Suprapubic skin (tissue), 4 donors: ENCODE results near the gene NTMT1.

ENCODE experiments used
- EP300 ChIP-seq: sonication (generic); formaldehyde crosslinking; IDR thresholded peaks from one replicate; pipeline ENCODE4 v1.6.1; 2017; ENCODE audit warnings: antibody characterized with exemption
- POLR2A ChIP-seq, 2 donors: fragments of 450-650 bp; IDR thresholded peaks; one replicate each; pipeline ENCODE4 v1.6.1; 2017; ENCODE audit warnings: antibody characterized with exemption in 2 of 2, mild to moderate bottlenecking in 2 of 2, moderate library complexity in 2 of 2
- POLR2AphosphoS5 ChIP-seq, 3 donors: sonication (generic); formaldehyde crosslinking; IDR thresholded peaks; one replicate each; pipeline ENCODE4 v1.6.1; 2017; ENCODE audit warnings: antibody characterized with exemption in 3 of 3
- TF ChIP-seq, protein P1 (sequence below), 2 donors: fragments of 200-600 bp in 1 of 2; fragments of 450-650 bp in 1 of 2; sonication (generic) in 1 of 2; IDR thresholded peaks; one replicate each; pipeline ENCODE4 v1.5.1; 2016 to 2019; ENCODE audit warnings: antibody characterized with exemption in 2 of 2, mild to moderate bottlenecking in 1 of 2, moderate library complexity in 1 of 2

DNA sequence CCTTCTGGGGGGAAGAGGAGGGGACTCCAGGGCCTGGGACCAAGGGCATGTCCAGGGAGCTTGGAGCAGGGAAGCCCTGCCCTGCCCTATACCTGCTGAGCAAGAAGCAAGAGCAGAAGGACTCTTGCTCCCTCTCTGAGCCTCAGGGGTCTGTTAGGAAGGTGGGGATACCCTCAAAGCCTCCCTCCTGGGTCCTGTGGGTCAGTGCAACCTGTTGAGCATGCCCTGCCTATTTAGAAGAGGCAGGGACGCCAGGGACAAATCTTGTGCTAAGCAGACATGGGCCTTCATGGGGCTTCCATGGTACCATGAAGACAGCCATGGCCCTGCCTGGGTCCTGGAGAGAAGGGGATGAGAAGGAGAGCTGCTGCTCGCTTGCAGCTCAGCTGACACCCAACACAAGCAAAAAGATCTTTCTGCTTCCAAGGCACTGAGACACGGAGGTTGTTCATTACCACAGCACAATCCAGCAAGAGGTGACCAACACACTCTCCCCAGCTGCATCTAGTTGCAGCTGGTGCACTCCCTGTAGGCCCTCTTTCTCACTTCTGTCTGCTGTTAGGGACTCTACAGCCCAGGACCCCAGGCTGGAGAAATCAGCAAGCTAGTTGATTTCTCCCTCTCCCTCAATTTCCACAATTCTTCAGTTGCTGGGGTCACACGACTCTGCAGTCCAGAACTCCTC is 44.3 kb upstream of the NTMT1 start:
- TF ChIP-seq, protein P1, sequence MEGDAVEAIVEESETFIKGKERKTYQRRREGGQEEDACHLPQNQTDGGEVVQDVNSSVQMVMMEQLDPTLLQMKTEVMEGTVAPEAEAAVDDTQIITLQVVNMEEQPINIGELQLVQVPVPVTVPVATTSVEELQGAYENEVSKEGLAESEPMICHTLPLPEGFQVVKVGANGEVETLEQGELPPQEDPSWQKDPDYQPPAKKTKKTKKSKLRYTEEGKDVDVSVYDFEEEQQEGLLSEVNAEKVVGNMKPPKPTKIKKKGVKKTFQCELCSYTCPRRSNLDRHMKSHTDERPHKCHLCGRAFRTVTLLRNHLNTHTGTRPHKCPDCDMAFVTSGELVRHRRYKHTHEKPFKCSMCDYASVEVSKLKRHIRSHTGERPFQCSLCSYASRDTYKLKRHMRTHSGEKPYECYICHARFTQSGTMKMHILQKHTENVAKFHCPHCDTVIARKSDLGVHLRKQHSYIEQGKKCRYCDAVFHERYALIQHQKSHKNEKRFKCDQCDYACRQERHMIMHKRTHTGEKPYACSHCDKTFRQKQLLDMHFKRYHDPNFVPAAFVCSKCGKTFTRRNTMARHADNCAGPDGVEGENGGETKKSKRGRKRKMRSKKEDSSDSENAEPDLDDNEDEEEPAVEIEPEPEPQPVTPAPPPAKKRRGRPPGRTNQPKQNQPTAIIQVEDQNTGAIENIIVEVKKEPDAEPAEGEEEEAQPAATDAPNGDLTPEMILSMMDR (IDR thresholded peaks at IDR 0.05), result no peak
- no peak for TF ChIP-seq EP300
- TF ChIP-seq POLR2A (IDR thresholded peaks at IDR 0.05), result no peak
- TF ChIP-seq POLR2AphosphoS5 (IDR thresholded peaks at IDR 0.05), result no peak
